Activated T-helper 1 cell treated with anti-CD3 and anti-CD28 coated beads, Interleukin-12 subunit alpha, Interleukin-12 subunit beta, Interleukin-2, Interleukin-4 antibody, amounts not matched to agents 30 ng/mL and 10 ng/mL and 1 ng/mL, durations not matched to agents 14 hours and 24 hours and 36 hours (primary cell): Measurements from ENCODE around the gene HAPLN2. TPM values are rescaled to one million over a fixed set of nuclear protein-coding genes. Genes with fewer than 3 reads are reported as not detected.

ENCODE experiments used
- DNase-seq: peaks from one replicate; pipeline ENCODE4 v3.0.0; 2021; ENCODE audit warnings: low spot score
- H3K27ac Mint-ChIP-seq: one replicate; pipeline ENCODE4 v1.8.0; 2021; ENCODE audit warnings: mild to moderate bottlenecking, mixed read lengths
- H3K27me3 Mint-ChIP-seq: one replicate; pipeline ENCODE4 v1.8.0; 2022; ENCODE audit warnings: mild to moderate bottlenecking, moderate library complexity, mixed read lengths; ENCODE audit not compliant: insufficient read depth
- H3K36me3 Mint-ChIP-seq: one replicate; pipeline ENCODE4 v1.8.0; 2021; ENCODE audit warnings: low read depth, mixed read lengths
- H3K4me1 Mint-ChIP-seq: one replicate; pipeline ENCODE4 v1.8.0; 2021; ENCODE audit warnings: low read depth, mixed read lengths
- H3K4me3 Mint-ChIP-seq: one replicate; pipeline ENCODE4 v1.8.0; 2021; ENCODE audit warnings: mild to moderate bottlenecking, moderate library complexity, mixed read lengths
- H3K9me3 Mint-ChIP-seq: one replicate; pipeline ENCODE4 v1.8.0; 2021; ENCODE audit warnings: mixed read lengths
- intact Hi-C: fragments of 100-400 bp; cut with micrococcal nuclease; formaldehyde crosslinking; loops from one replicate; pipeline ENCODE4 v1.15.1; 2024
- total RNA-seq: library from RNA; stranded (reverse); gene quantifications from 2 replicates; pipeline ENCODE4 v1.2.3, GENCODE V29; 2022

Gene HAPLN2
- not detected in 2 replicates for total RNA-seq

- Mint-ChIP-seq H3K27ac (no peak within 1 kb of the TSS), H3K36me3 (no peaks in the 10 kb centered on the region), H3K27me3 (peaks cover 75% of the 10 kb centered on the region), H3K4me3 (no peak within 1 kb of the TSS), H3K9me3 (no peaks in the 10 kb centered on the region), H3K4me1 (no peaks in the 10 kb centered on the region)
- DNase-seq, result no peak
- intact Hi-C loops, result loop anchor here (1.0 kb wide), 1 partner anchor 10 kb away; no protein-coding TSS in a partner anchor
Observed at GRCh38 chr1:156618853-156619581, at the start of gene HAPLN2. Gene HAPLN2 (plus strand): TSS chr1:156619415. CDS start chr1:156623491, 4,076 bp downstream.

DNA sequence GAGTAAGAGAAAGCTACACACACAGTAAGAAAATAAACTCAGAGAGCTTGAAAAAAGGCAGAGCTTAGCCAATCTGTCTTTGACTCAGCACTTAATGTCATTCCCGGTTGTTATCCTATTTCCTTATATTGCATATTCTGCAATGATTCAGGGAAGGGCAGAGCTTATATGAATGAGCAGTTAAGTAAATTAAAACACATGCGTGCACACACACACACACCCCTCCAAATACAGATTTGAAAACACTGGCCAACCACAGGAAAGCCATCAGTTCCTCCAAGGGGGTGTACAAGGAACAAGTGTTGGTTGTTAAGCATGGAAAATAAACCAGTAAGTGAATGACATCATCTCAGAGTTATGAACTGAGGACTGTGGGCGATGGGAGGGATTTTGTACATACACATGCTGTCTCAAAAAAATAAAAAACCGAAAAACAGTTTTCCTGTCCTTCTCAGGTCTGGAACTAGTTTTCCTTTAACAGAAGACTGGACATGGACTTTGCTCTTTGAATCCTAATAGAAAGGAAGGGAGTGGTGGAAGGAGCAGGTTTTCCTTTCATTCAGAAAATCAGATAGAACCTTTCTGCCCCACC, 47.9 kb upstream of the HAPLN2 start:
- Mint-ChIP-seq H3K4me1 (peaks cover 28% of the 10 kb centered on the region), H3K36me3 (peaks cover 8% of the 10 kb centered on the region), H3K4me3 (peak overlapping the region; percentile 96), H3K9me3 (no peaks in the 10 kb centered on the region), H3K27me3 (peaks cover 18% of the 10 kb centered on the region), H3K27ac (peak overlapping the region; percentile 30)
- intact Hi-C loops, result loop anchor here (5.0 kb wide), 4 partner anchors 36 to 289 kb away; partner anchors contain the start of genes SMG5 and TMEM79
- no peak for DNase-seq

GRCh38 chr1:156571919-156572662, 47.1 kb upstream of the HAPLN2 start, which contains the start of gene IQGAP3:
Gene IQGAP3 (minus strand): TSS chr1:156572565. CDS start chr1:156572529, 36 bp downstream.
- peaks cover 18% of the 10 kb centered on the region for H3K27me3 Mint-ChIP-seq
- H3K36me3 Mint-ChIP-seq, result peaks cover 5% of the 10 kb centered on the region
- intact Hi-C loops, result loop anchor here (1.0 to 5.0 kb wide), 6 partner anchors 19 to 290 kb away; partner anchors contain the start of genes NAXE, SMG5 and TMEM79
- DNase-seq, result peak; percentile 74
- no peaks in the 10 kb centered on the region for H3K9me3 Mint-ChIP-seq
- peaks cover 28% of the 10 kb centered on the region for H3K4me1 Mint-ChIP-seq
- H3K4me3 Mint-ChIP-seq, result peak within 1 kb of the TSS; percentile 96
- peak within 1 kb of the TSS; percentile 76 for H3K27ac Mint-ChIP-seq

- intact Hi-C loops, result loop anchor here (1.0 to 5.0 kb wide), 6 partner anchors 19 to 290 kb away; partner anchors contain the start of genes NAXE, SMG5 and TMEM79
- no peak for DNase-seq
- H3K36me3 Mint-ChIP-seq, result peaks cover 4% of the 10 kb centered on the region
- no peaks in the 10 kb centered on the region for H3K9me3 Mint-ChIP-seq
- peaks cover 28% of the 10 kb centered on the region for H3K4me1 Mint-ChIP-seq
- peaks cover 18% of the 10 kb centered on the region for H3K27me3 Mint-ChIP-seq
- peak overlapping the region; percentile 96 for H3K4me3 Mint-ChIP-seq
- peak overlapping the region; percentile 76 for H3K27ac Mint-ChIP-seq
Observed at GRCh38 chr1:156572663-156573018, 46.6 kb upstream of the HAPLN2 start.

DNA sequence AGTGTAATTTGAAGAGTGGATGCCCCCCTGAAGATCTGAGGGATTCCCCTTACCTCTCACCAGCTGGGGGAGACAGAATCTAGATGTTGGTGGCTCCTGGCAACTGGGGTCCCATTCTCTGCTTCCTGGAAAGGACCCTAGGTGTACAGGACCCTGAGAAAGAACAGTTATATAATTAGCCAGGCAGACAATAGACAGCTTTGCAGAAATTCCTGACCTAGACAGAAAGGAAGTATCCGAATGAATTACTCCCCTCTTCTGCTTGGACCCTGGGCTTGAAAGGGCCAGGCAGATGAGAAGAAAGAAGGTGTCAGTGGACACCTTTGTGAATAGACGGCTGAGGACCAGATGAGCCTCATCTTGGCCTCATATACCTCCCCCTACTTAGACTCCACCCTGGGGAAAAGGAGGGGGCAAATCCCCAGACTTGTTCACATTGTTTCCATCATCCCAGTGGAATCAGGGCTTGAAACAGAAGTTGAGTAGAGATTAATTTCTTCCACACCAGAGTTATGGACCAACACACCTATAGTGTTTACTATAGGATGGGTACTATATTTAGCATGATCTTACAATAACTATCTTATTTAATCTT, 45.1 kb upstream of the HAPLN2 start:
- H3K9me3 Mint-ChIP-seq, result no peaks in the 10 kb centered on the region
- no peak overlapping the region for H3K27ac Mint-ChIP-seq
- peaks cover 18% of the 10 kb centered on the region for H3K27me3 Mint-ChIP-seq
- intact Hi-C loops, result loop anchor here (5.0 kb wide), 4 partner anchors 33 to 292 kb away; partner anchors contain the start of genes SMG5 and TMEM79
- H3K36me3 Mint-ChIP-seq, result peaks cover 3% of the 10 kb centered on the region
- peaks cover 28% of the 10 kb centered on the region for H3K4me1 Mint-ChIP-seq
- no peak overlapping the region for H3K4me3 Mint-ChIP-seq
- no peak for DNase-seq

DNA sequence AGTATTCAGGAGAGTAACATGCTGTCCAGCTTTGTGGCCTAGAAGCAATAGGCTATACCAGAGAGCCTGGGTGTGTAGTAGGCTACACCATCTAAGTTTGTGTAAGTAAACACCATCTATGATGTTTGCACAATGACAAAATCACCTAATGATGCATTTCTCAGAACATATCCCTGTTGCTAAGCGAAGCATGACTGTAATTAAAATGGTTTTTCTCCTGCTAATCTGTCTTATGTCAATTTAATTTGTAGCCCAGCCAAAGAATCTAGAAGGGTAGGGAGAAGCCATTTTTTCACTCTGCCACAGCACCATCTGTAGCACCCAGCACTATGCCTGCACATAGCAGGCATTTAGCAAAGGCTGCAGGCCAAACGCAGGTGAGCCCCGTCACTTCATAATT, 41.7 kb upstream of the HAPLN2 start:
- Mint-ChIP-seq H3K4me3 (no peak overlapping the region), H3K4me1 (peaks cover 15% of the 10 kb centered on the region), H3K27me3 (peaks cover 18% of the 10 kb centered on the region), H3K36me3 (no peaks in the 10 kb centered on the region), H3K27ac (no peak overlapping the region), H3K9me3 (no peaks in the 10 kb centered on the region)
- intact Hi-C loops, result no loop called here
- no peak for DNase-seq

DNA sequence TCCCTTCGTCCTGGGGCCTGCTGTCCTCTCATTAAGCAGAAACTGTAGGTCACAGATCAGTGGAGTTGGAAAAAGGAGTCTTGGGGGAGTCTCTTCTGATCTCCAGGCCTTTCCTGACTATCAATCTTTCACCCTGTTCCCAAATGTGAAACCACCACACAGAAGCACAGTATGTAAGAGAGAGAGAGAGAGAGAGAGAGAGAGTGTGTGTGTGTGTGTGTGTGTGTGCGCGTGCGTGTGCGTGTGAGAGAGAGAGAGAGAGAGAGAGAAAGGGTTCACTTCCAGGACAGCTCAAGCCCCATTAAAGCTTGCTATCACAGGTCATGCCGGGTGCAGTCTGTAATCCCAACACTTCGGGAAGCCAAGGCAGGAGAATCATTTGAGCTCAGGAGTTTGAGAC, 41.2 kb upstream of the HAPLN2 start:
- no peak overlapping the region for H3K27ac Mint-ChIP-seq
- intact Hi-C loops, result no loop called here
- no peak for DNase-seq
- peaks cover 14% of the 10 kb centered on the region for H3K27me3 Mint-ChIP-seq
- H3K4me3 Mint-ChIP-seq, result no peak overlapping the region
- H3K4me1 Mint-ChIP-seq, result peaks cover 13% of the 10 kb centered on the region
- H3K36me3 Mint-ChIP-seq, result no peaks in the 10 kb centered on the region
- H3K9me3 Mint-ChIP-seq, result no peaks in the 10 kb centered on the region

GRCh38 chr1:156579472-156579871, 39.7 kb upstream of the HAPLN2 start, which contains the start of gene TTC24:
Gene TTC24 (plus strand): TSS chr1:156579723. CDS start chr1:156581365, 1,642 bp downstream.
- H3K27ac Mint-ChIP-seq, result no peak within 1 kb of the TSS
- H3K4me1 Mint-ChIP-seq, result peaks cover 12% of the 10 kb centered on the region
- H3K36me3 Mint-ChIP-seq, result no peaks in the 10 kb centered on the region
- no peaks in the 10 kb centered on the region for H3K9me3 Mint-ChIP-seq
- DNase-seq, result no peak
- intact Hi-C loops, result no loop called here
- H3K4me3 Mint-ChIP-seq, result no peak within 1 kb of the TSS
- peaks cover 4% of the 10 kb centered on the region for H3K27me3 Mint-ChIP-seq

GRCh38 chr1:156581661-156582387, 37.4 kb upstream of the HAPLN2 start:
- peak overlapping the region; percentile 74 for H3K4me3 Mint-ChIP-seq
- H3K27me3 Mint-ChIP-seq, result no peaks in the 10 kb centered on the region
- no peaks in the 10 kb centered on the region for H3K36me3 Mint-ChIP-seq

GRCh38 chr1:156582388-156583017, 36.7 kb upstream of the HAPLN2 start:
- Mint-ChIP-seq H3K27ac (peak overlapping the region; percentile 83), H3K27me3 (no peaks in the 10 kb centered on the region)
- intact Hi-C loops, result no loop called here

More at GRCh38 chr1:156581661-156582387, 37.4 kb upstream of the HAPLN2 start:
- peak overlapping the region; percentile 83 for H3K27ac Mint-ChIP-seq
- peaks cover 12% of the 10 kb centered on the region for H3K4me1 Mint-ChIP-seq
- no peak for DNase-seq
- intact Hi-C loops, result no loop called here
- no peaks in the 10 kb centered on the region for H3K9me3 Mint-ChIP-seq

GRCh38 chr1:156583821-156584622, 35.2 kb upstream of the HAPLN2 start:
- no peak overlapping the region for H3K27ac Mint-ChIP-seq
- no peak overlapping the region for H3K4me3 Mint-ChIP-seq
- H3K27me3 Mint-ChIP-seq, result no peaks in the 10 kb centered on the region
- H3K4me1 Mint-ChIP-seq, result peaks cover 12% of the 10 kb centered on the region
- H3K36me3 Mint-ChIP-seq, result no peaks in the 10 kb centered on the region
- DNase-seq, result peak; percentile 51
- H3K9me3 Mint-ChIP-seq, result no peaks in the 10 kb centered on the region
- intact Hi-C loops, result loop anchor here (1.0 kb wide), 3 partner anchors 8 to 24 kb away; partner anchors contain the start of gene GPATCH4

More at GRCh38 chr1:156582388-156583017, 36.7 kb upstream of the HAPLN2 start:
- peak overlapping the region; percentile 74 for H3K4me3 Mint-ChIP-seq
- H3K9me3 Mint-ChIP-seq, result no peaks in the 10 kb centered on the region
- H3K4me1 Mint-ChIP-seq, result peaks cover 12% of the 10 kb centered on the region
- DNase-seq, result no peak
- no peaks in the 10 kb centered on the region for H3K36me3 Mint-ChIP-seq
